Ovary (tissue), 3 donors: ENCODE results near the gene CTSO.

Experiments used
- EP300 ChIP-seq: sonication (generic); formaldehyde crosslinking; IDR thresholded peaks from one replicate; pipeline ENCODE4 v1.6.1; 2017; ENCODE audit warnings: antibody characterized with exemption
- POLR2A ChIP-seq: fragments of 450-650 bp; IDR thresholded peaks from one replicate; pipeline ENCODE4 v1.6.1; 2017; ENCODE audit warnings: antibody characterized with exemption, mild to moderate bottlenecking, moderate library complexity
- TF ChIP-seq, protein P1 (sequence below), 3 donors: fragments of 450-650 bp in 2 of 3; fragments of 200-600 bp in 1 of 3; IDR thresholded peaks; one replicate each; pipeline versions ENCODE4 v1.5.1 to v1.8.0; 2016 to 2022; ENCODE audit warnings: antibody characterized with exemption in 3 of 3, mild to moderate bottlenecking in 1 of 3
- donor health status: DM: no; HTN: no; CAD: no.

DNA sequence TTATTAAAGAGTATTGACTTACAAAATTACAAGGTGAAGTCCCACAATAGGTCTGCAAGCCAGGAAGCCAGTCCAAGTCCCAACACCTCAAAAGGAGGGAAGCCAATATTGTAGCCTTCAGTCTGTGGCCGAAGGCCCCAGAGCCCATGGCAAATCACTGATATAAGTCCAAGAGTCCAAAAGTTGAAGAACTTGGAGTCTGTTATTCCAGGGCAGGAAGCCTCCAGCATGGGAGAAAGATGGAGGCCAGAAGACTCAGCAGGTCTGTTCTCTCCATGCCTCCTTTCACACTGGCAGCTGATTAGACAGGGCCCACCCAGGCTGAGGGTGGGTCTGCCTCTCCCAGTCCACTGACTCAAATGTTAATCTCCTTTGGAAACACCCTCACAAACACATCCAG is 32.1 kb downstream of the CTSO start:
- TF ChIP-seq, protein P1, sequence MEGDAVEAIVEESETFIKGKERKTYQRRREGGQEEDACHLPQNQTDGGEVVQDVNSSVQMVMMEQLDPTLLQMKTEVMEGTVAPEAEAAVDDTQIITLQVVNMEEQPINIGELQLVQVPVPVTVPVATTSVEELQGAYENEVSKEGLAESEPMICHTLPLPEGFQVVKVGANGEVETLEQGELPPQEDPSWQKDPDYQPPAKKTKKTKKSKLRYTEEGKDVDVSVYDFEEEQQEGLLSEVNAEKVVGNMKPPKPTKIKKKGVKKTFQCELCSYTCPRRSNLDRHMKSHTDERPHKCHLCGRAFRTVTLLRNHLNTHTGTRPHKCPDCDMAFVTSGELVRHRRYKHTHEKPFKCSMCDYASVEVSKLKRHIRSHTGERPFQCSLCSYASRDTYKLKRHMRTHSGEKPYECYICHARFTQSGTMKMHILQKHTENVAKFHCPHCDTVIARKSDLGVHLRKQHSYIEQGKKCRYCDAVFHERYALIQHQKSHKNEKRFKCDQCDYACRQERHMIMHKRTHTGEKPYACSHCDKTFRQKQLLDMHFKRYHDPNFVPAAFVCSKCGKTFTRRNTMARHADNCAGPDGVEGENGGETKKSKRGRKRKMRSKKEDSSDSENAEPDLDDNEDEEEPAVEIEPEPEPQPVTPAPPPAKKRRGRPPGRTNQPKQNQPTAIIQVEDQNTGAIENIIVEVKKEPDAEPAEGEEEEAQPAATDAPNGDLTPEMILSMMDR (IDR thresholded peaks at IDR 0.05) = no peak
- TF ChIP-seq EP300 (no peak), POLR2A (no peak)
